ENCODE results near the gene NRXN3. TPM values are rescaled to one million over a fixed set of nuclear protein-coding genes. Genes with fewer than 3 reads are reported as not detected.

Gene NRXN3
- polyA plus RNA-seq, 1 of the 3 experiments (the other 2 are of a cell fraction) = 1.6 TPM

DNA sequence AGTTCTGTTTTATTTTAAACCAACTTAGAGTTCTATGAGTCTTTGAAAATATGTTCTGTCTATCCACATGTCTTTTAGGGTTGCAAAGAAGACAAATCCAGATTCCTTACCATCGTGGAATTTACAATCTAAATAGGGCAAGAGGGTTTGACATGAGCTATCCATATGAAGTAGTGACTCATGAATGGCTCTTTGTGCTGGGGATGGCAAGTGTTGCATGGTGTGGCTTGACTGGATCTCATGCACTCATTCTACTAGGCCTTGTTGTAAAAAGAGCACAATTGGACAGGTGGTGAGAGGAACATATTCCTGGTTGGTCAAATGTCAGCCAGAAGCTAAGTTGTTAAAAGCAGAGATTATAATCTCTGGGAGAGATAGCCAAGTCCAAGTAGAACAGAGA, 1532.0 kb downstream of the NRXN3 start:
- WGBS (ENCODE audit: low lambda C conversion rate) = 14% methylated on average over 1 of the region's 1 CpG
- Histone ChIP-seq H3K9me3 (no peaks in the 10 kb centered on the region), H3K4me1 (ENCODE audit: control insufficient read depth in 1 of 2, insufficient read depth in 2 of 2, low read depth in 1 of 2, low read length in 1 of 2) (no peaks in the 10 kb centered on the region), H3K4me2 (no peak overlapping the region), H3K9me2 (no peaks in the 10 kb centered on the region), H3K36me3 (replicated peaks in 1 of 2; ENCODE audit: control insufficient read depth in 1 of 2, insufficient read depth in 2 of 2, low read length in 1 of 2) (no peaks in the 10 kb centered on the region), H2AFZ (ENCODE audit: low read depth) (no peak overlapping the region), H3K27me3 (ENCODE audit: insufficient read depth) (no peaks in the 10 kb centered on the region), H3K79me2 (ENCODE audit: insufficient read depth) (no peaks in the 10 kb centered on the region), H3K9ac (no peak overlapping the region), H3K27ac (ENCODE audit: low read depth in 2 of 2, low read length in 1 of 2) (no peak overlapping the region), H3F3A (replicated peaks; ENCODE audit: insufficient read depth) (no peaks in the 10 kb centered on the region), H3K4me3 (ENCODE audit: low read depth in 2 of 2, low read length in 1 of 2) (no peak overlapping the region), H4K20me1 (ENCODE audit: insufficient read depth) (no peaks in the 10 kb centered on the region)
- CTCF ChIA-PET = interaction anchor here (1.0 kb wide), 1 partner anchor 13 kb away, joined by 3 read pairs; no protein-coding TSS in a partner anchor
- TF ChIP-seq GABPA (IDR thresholded peaks at IDR 0.05; ENCODE audit: low read depth) (no peak), NRF1 (IDR thresholded peaks at IDR 0.05; ENCODE audit: low read depth, low read length) (no peak), RCOR1 (IDR thresholded peaks at IDR 0.05; ENCODE audit: low read length) (no peak), RFX5 (IDR thresholded peaks at IDR 0.05; ENCODE audit: low read length) (no peak), FOXJ3 (CRISPR knock-in tag; IDR thresholded peaks at IDR 0.05) (no peak), TAF1 (IDR thresholded peaks at IDR 0.05; ENCODE audit: borderline replicate concordance, low read depth, low read length) (no peak), CHD2 (IDR thresholded peaks at IDR 0.05; ENCODE audit: low read length, partially characterized antibody) (no peak), RXRA (IDR thresholded peaks at IDR 0.05; ENCODE audit: borderline replicate concordance, low read depth) (no peak), NFIC (IDR thresholded peaks at IDR 0.05; ENCODE audit: borderline replicate concordance) (no peak), POLR2AphosphoS5 (IDR thresholded peaks at IDR 0.05; ENCODE audit: low read depth, low read length) (no peak), FOXM1 (IDR thresholded peaks at IDR 0.05; ENCODE audit: low read depth) (no peak), GATA2 (CRISPR knock-in tag; IDR thresholded peaks at IDR 0.05) (no peak), TCF12 (IDR thresholded peaks at IDR 0.05) (no peak)
- TF ChIP-seq, protein P1, sequence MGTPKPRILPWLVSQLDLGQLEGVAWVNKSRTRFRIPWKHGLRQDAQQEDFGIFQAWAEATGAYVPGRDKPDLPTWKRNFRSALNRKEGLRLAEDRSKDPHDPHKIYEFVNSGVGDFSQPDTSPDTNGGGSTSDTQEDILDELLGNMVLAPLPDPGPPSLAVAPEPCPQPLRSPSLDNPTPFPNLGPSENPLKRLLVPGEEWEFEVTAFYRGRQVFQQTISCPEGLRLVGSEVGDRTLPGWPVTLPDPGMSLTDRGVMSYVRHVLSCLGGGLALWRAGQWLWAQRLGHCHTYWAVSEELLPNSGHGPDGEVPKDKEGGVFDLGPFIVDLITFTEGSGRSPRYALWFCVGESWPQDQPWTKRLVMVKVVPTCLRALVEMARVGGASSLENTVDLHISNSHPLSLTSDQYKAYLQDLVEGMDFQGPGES (IDR thresholded peaks at IDR 0.05; ENCODE audit: low read depth, low read length) = no peak
- TF ChIP-seq, protein P2, sequence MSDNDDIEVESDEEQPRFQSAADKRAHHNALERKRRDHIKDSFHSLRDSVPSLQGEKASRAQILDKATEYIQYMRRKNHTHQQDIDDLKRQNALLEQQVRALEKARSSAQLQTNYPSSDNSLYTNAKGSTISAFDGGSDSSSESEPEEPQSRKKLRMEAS (IDR thresholded peaks at IDR 0.05; ENCODE audit: low read depth) = no peak
- TF ChIP-seq, protein P3, sequence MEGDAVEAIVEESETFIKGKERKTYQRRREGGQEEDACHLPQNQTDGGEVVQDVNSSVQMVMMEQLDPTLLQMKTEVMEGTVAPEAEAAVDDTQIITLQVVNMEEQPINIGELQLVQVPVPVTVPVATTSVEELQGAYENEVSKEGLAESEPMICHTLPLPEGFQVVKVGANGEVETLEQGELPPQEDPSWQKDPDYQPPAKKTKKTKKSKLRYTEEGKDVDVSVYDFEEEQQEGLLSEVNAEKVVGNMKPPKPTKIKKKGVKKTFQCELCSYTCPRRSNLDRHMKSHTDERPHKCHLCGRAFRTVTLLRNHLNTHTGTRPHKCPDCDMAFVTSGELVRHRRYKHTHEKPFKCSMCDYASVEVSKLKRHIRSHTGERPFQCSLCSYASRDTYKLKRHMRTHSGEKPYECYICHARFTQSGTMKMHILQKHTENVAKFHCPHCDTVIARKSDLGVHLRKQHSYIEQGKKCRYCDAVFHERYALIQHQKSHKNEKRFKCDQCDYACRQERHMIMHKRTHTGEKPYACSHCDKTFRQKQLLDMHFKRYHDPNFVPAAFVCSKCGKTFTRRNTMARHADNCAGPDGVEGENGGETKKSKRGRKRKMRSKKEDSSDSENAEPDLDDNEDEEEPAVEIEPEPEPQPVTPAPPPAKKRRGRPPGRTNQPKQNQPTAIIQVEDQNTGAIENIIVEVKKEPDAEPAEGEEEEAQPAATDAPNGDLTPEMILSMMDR (IDR thresholded peaks at IDR 0.05) = no peak
- TF ChIP-seq, protein P4, sequence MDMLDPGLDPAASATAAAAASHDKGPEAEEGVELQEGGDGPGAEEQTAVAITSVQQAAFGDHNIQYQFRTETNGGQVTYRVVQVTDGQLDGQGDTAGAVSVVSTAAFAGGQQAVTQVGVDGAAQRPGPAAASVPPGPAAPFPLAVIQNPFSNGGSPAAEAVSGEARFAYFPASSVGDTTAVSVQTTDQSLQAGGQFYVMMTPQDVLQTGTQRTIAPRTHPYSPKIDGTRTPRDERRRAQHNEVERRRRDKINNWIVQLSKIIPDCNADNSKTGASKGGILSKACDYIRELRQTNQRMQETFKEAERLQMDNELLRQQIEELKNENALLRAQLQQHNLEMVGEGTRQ (IDR thresholded peaks at IDR 0.05; ENCODE audit: borderline replicate concordance, low read depth, low read length) = no peak
- TF ChIP-seq, protein P5, sequence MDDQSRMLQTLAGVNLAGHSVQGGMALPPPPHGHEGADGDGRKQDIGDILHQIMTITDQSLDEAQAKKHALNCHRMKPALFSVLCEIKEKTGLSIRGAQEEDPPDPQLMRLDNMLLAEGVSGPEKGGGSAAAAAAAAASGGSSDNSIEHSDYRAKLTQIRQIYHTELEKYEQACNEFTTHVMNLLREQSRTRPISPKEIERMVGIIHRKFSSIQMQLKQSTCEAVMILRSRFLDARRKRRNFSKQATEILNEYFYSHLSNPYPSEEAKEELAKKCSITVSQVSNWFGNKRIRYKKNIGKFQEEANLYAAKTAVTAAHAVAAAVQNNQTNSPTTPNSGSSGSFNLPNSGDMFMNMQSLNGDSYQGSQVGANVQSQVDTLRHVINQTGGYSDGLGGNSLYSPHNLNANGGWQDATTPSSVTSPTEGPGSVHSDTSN (IDR thresholded peaks at IDR 0.05) = no peak
- TF ChIP-seq, protein P6, sequence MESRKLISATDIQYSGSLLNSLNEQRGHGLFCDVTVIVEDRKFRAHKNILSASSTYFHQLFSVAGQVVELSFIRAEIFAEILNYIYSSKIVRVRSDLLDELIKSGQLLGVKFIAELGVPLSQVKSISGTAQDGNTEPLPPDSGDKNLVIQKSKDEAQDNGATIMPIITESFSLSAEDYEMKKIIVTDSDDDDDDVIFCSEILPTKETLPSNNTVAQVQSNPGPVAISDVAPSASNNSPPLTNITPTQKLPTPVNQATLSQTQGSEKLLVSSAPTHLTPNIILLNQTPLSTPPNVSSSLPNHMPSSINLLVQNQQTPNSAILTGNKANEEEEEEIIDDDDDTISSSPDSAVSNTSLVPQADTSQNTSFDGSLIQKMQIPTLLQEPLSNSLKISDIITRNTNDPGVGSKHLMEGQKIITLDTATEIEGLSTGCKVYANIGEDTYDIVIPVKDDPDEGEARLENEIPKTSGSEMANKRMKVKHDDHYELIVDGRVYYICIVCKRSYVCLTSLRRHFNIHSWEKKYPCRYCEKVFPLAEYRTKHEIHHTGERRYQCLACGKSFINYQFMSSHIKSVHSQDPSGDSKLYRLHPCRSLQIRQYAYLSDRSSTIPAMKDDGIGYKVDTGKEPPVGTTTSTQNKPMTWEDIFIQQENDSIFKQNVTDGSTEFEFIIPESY (IDR thresholded peaks at IDR 0.05; ENCODE audit: borderline replicate concordance, low read depth) = no peak
- POLR2A ChIA-PET = no interaction called here
- DNase-seq = no peak

All from SK-N-SH (cell line).